ENCODE results near the gene SPSB1.

DNA sequence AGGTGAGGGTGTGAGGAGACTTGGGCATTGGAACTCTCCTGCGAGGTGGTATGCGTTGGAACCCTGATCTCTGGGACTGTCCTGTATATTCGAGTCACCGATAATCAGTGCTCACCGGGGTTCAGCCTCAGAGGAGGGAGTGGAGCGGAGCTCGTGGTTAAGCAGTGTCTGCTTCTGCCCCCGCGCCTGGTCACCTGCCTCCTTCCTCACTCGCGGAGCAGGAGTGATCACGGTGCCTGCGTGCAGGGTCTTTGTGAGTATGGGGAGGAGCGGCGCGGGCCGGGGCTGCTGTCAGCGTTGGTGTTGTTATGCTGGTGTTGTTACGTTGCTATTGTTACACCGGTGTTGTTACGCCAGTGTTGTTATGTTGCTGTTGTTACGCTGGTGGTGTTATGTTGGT is 34.8 kb upstream of the SPSB1 start:
- TF ChIP-seq EZH2phosphoT487 (IDR thresholded peaks at IDR 0.05; ENCODE audit: insufficient read depth, low read depth): no peak
- TF ChIP-seq EZH2 (IDR thresholded peaks at IDR 0.05; ENCODE audit: insufficient read depth, poor library complexity, severe bottlenecking): no peak
